Stimulated activated memory B cell treated with anti-CD40 and anti-IgM and Interleukin-4, amounts not matched to agents 10 μg/mL and 1 μg/mL and 100 μg/mL, for 72 hours (primary cell): ENCODE measurements around the gene BGN.

Experiments used
- ATAC-seq: fragments of 150-1000 bp; cut with Tn5 transposase; 2 replicates; pipeline ENCODE4 v1.10.0; 2021
- H3K27ac Mint-ChIP-seq: one replicate; pipeline ENCODE4 v1.8.0; 2022; ENCODE audit warnings: mild to moderate bottlenecking, mixed read lengths
- H3K27me3 Mint-ChIP-seq: one replicate; pipeline ENCODE4 v1.8.0; 2022; ENCODE audit warnings: mixed read lengths
- H3K36me3 Mint-ChIP-seq: one replicate; pipeline ENCODE4 v1.8.0; 2022; ENCODE audit warnings: mixed read lengths
- H3K4me1 Mint-ChIP-seq: one replicate; pipeline ENCODE4 v1.8.0; 2022; ENCODE audit warnings: mixed read lengths
- H3K4me3 Mint-ChIP-seq: one replicate; pipeline ENCODE4 v1.8.0; 2022; ENCODE audit warnings: mild to moderate bottlenecking, moderate library complexity, mixed read lengths
- H3K9me3 Mint-ChIP-seq: one replicate; pipeline ENCODE4 v1.8.0; 2022; ENCODE audit warnings: mixed read lengths

The BGN gene

GRCh38 chrX:153502131-153502530 is 7.4 kb downstream of the BGN start:
- no peaks in the 10 kb centered on the region for H3K9me3 Mint-ChIP-seq
- no peaks in the 10 kb centered on the region for H3K4me1 Mint-ChIP-seq
- H3K27me3 Mint-ChIP-seq, result no peaks in the 10 kb centered on the region
- H3K27ac Mint-ChIP-seq, result no peak overlapping the region
- no peak for ATAC-seq
- no peak overlapping the region for H3K4me3 Mint-ChIP-seq
- no peaks in the 10 kb centered on the region for H3K36me3 Mint-ChIP-seq

DNA sequence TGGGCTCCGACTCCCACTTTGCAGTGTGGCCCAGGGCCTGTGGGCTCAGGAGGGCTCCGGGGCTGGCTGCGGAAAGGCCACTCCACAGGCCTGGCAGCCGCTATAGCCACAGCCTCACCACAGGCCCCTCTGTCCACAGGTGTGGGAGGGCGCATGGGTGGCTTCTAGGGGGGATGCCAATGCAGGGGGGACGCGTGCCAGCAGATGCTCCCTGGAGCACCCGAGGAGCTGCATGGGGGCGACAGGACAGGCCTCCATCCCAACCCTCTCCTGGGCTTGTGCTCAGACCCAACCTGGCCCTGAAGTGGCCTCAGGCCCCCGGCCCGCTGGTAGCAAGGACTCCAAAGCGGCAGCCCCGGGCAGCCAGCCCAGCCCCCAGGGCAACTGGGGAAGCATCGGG is 8.0 kb downstream of the BGN start:
- Mint-ChIP-seq H3K4me3 (no peak overlapping the region), H3K4me1 (peaks cover 4% of the 10 kb centered on the region), H3K27me3 (no peaks in the 10 kb centered on the region), H3K27ac (no peak overlapping the region), H3K9me3 (no peaks in the 10 kb centered on the region), H3K36me3 (no peaks in the 10 kb centered on the region)
- no peak for ATAC-seq

- Mint-ChIP-seq H3K4me3 (no peak overlapping the region), H3K4me1 (peaks cover 7% of the 10 kb centered on the region), H3K27me3 (no peaks in the 10 kb centered on the region), H3K9me3 (no peaks in the 10 kb centered on the region), H3K36me3 (no peaks in the 10 kb centered on the region), H3K27ac (no peak overlapping the region)
- ATAC-seq, result no peak
These were observed 9.8 kb downstream of the BGN start for GRCh38 chrX:153504445-153505016.

DNA sequence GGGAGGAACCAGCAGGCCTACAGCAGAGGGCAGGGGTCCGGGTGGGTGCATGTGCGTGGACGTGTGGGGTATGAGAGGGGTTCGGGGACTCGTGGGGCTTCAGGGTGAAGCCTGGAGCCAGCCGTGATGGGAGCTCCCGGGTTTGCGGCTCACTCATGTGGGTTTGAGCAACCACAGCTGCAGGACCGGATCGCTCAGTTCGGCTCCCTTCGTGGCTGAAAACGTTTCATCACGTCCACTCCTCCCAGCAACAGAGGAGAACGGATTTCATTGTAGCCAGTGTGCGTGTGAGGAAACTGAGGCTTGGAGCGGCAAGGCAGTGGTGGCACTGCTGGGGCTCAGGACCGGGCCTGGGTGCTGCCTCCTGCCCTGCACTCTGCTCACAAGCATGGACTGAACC is 10.6 kb downstream of the BGN start:
- peaks cover 7% of the 10 kb centered on the region for H3K4me1 Mint-ChIP-seq
- H3K4me3 Mint-ChIP-seq, result no peak overlapping the region
- no peaks in the 10 kb centered on the region for H3K36me3 Mint-ChIP-seq
- no peaks in the 10 kb centered on the region for H3K9me3 Mint-ChIP-seq
- no peak for ATAC-seq
- no peak overlapping the region for H3K27ac Mint-ChIP-seq
- H3K27me3 Mint-ChIP-seq, result no peaks in the 10 kb centered on the region

DNA sequence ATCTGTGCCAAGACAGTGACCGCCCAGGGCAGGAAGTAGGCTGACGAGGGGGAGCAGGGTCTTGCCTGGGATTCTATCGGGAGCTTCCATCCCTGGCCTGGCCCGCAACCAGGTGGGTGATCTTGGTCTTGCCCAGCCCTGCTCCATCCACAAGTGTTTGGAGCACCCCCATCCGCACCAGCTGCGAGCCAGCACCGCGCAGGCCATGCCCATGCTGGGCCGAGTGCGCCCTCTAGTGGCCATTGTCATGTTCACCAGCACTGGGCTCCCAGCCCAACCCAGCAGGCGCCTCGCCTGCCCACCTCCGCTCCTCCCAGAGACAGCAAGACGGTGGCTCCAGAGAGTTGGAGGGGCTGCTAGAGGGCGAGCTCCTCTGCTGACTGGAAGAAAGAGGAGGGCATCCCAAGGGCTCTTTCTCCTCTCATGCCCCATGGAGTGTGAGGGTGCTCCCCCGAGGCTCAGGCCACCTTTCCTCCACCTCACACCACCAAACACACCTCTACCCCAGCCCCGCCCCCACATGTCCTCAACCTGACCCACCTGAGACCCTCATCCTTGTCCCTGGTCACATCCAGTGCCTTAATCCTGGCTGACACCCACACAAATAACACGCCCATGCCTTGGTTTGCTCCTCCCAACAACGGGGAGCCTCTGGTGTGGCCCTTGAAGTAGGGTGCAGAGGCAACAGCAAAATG is 12.9 kb downstream of the BGN start:
- no peaks in the 10 kb centered on the region for H3K27me3 Mint-ChIP-seq
- no peak overlapping the region for H3K27ac Mint-ChIP-seq
- no peak overlapping the region for H3K4me3 Mint-ChIP-seq
- ATAC-seq, result peak; percentile 94
- no peaks in the 10 kb centered on the region for H3K9me3 Mint-ChIP-seq
- no peaks in the 10 kb centered on the region for H3K36me3 Mint-ChIP-seq
- peaks cover 7% of the 10 kb centered on the region for H3K4me1 Mint-ChIP-seq

GRCh38 chrX:153509592-153509991 is 14.8 kb downstream of the BGN start:
- Mint-ChIP-seq H3K9me3 (no peaks in the 10 kb centered on the region), H3K27ac (no peak overlapping the region), H3K36me3 (no peaks in the 10 kb centered on the region), H3K4me3 (no peak overlapping the region), H3K4me1 (peaks cover 7% of the 10 kb centered on the region), H3K27me3 (no peaks in the 10 kb centered on the region)
- ATAC-seq, result no peak

DNA sequence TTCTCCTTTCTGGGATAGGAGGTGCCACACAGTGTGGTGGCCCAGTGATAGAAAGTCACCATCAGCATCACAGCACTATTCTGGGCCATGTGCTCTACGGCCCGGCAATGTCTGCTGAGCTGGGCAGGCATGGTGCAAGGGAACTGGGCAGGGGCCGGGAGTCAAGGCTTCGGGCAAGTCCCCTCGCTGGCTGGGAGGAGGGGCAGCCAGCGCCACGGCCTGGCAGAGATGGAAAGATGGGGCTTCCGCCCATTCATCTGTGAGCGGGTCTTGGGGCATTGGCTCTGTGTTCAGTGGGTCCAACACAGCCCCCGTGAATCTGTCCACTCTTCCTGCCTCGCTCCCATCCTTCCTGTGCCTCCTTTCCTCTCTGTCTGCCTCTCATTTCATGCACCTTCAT is 15.6 kb downstream of the BGN start:
- H3K4me1 Mint-ChIP-seq, result peaks cover 7% of the 10 kb centered on the region

DNA sequence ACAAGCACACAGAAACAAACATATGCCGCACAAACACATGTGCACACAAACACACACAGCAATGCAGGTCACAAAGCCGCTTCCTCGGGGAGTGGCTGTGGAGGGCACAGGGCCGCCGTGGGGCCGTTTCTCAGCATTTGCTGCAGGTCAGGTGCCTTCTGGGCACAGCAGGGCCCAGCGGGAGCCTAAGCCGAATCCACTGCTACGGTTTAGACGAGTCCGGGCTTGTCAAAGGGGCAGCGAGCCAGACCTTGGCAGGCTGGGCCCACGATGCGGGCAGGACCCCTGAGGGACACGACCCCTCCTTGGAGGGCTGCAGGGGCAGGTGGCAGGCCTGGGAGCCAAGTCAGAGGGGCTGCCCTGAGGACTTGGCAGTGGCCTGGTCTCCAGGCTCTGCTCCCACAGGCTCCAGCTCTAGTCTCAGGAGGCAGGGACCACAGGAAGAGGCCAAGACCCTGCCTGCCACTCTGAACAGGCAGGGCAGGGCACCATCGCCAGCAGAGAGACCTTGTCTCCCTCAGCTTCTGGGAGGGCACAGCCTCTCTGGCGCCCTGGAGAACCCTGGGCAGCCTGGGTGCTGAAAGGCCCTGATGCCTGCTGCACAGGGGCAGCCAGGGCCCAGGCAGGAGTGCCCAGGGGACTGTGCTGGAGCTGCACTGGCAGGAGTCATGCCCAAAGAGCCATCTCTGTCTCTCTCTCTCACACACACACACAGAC is 17.2 kb downstream of the BGN start:
- Mint-ChIP-seq H3K9me3 (no peaks in the 10 kb centered on the region), H3K36me3 (no peaks in the 10 kb centered on the region), H3K4me1 (peaks cover 7% of the 10 kb centered on the region), H3K27me3 (peaks cover 12% of the 10 kb centered on the region), H3K4me3 (no peak overlapping the region), H3K27ac (no peak overlapping the region)
- no peak for ATAC-seq

More for the DNA sequence above, 15.6 kb downstream of the BGN start:
- H3K9me3 Mint-ChIP-seq, result no peaks in the 10 kb centered on the region
- H3K27me3 Mint-ChIP-seq, result peaks cover under 1% of the 10 kb centered on the region
- H3K27ac Mint-ChIP-seq, result no peak overlapping the region
- no peak overlapping the region for H3K4me3 Mint-ChIP-seq
- no peak for ATAC-seq
- H3K36me3 Mint-ChIP-seq, result no peaks in the 10 kb centered on the region

DNA sequence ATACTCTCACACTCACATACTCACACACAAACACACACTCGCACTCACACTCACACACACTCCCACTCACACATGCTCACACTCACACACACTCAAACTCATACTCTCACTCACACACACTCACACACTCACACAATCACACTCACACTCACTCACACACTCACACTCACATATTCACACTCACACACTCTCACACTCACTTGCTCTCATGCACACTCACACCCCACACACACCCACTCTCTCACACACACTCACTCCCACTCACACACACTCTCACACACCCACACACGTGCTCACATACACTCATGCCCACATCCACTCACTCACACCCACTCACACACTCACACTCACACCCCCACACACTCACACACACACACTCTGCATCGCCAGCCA is 17.7 kb downstream of the BGN start:
- ATAC-seq, result no peak
- no peak overlapping the region for H3K27ac Mint-ChIP-seq
- no peak overlapping the region for H3K4me3 Mint-ChIP-seq
- H3K27me3 Mint-ChIP-seq, result peaks cover 12% of the 10 kb centered on the region
- H3K9me3 Mint-ChIP-seq, result no peaks in the 10 kb centered on the region
- peaks cover 6% of the 10 kb centered on the region for H3K4me1 Mint-ChIP-seq
- no peaks in the 10 kb centered on the region for H3K36me3 Mint-ChIP-seq

DNA sequence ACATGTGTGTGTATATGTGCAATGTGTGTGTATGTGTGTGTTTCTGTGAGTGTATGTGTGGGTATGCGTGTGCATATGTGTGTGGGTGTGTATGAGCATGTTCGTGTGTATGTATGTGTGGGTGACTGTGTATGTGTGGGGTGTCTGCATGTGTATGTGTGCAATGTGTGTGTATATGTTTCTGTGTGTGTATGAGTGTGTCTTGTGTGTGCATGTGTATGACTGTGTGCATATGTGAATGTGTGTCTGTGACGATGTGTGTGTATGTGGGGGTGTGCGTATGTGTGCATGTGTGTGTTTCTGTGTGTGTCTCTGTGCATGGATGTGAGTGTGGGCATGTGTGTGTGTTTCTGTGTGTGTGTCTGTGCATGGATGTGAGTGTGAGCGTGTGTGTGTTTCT is 18.5 kb downstream of the BGN start:
- ATAC-seq, result no peak
- Mint-ChIP-seq H3K4me3 (no peak overlapping the region), H3K9me3 (no peaks in the 10 kb centered on the region), H3K27me3 (peaks cover 15% of the 10 kb centered on the region), H3K36me3 (no peaks in the 10 kb centered on the region), H3K4me1 (no peaks in the 10 kb centered on the region), H3K27ac (no peak overlapping the region)

DNA sequence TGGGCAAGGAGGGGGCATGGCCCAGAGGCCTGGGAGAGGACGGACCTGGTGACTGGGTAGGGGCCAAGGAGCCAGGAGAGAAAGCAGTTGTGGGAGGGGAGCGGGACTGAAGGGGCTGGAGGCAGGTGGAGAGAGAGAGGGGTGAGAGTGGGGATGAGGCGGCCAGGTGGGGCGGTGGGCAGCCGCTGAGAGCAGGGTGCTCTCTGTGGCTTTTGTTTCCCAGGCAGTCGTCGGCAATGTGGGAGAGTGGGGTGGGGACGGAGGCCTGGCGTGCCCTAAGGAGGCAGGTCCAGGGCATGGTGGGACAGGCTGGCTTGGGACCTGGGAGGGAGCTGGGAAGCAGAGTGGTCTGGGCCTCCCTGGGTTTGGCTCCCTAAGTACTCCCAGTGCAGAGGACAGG is 19.5 kb downstream of the BGN start:
- Mint-ChIP-seq H3K4me3 (no peak overlapping the region), H3K27me3 (peaks cover 25% of the 10 kb centered on the region), H3K4me1 (no peaks in the 10 kb centered on the region), H3K36me3 (no peaks in the 10 kb centered on the region), H3K9me3 (no peaks in the 10 kb centered on the region), H3K27ac (no peak overlapping the region)
- ATAC-seq, result no peak

- Mint-ChIP-seq H3K27ac (no peak overlapping the region), H3K9me3 (no peaks in the 10 kb centered on the region), H3K4me3 (no peak overlapping the region), H3K4me1 (no peaks in the 10 kb centered on the region), H3K36me3 (no peaks in the 10 kb centered on the region), H3K27me3 (peaks cover 27% of the 10 kb centered on the region)
- ATAC-seq, result no peak
These were observed 20.7 kb downstream of the BGN start for GRCh38 chrX:153515435-153515834.

DNA sequence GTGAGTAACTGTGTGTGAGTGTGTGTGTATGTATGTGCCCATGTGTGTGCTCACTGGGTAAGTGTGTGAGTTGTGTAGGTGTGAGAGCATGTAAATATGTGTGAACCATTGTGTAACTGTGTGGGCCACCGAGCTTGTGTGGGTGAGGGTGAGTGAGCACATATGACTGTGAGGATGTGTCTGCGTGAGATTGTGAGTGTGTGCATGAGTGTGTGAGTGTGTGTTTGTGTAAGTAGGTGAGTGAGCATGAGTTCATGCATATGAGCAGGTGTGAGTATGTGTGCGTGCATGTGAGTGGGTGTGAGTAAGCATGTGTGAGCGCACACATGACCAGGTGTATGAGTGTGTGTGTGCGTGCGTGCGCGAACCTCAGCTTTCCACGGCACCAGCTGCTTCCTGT is 21.3 kb downstream of the BGN start:
- H3K36me3 Mint-ChIP-seq, result no peaks in the 10 kb centered on the region
- H3K27me3 Mint-ChIP-seq, result peaks cover 27% of the 10 kb centered on the region
- H3K4me3 Mint-ChIP-seq, result no peak overlapping the region
- no peaks in the 10 kb centered on the region for H3K4me1 Mint-ChIP-seq
- H3K9me3 Mint-ChIP-seq, result no peaks in the 10 kb centered on the region
- no peak for ATAC-seq
- no peak overlapping the region for H3K27ac Mint-ChIP-seq

GRCh38 chrX:153517423-153517822 is 22.6 kb downstream of the BGN start, which contains the start of gene ATP2B3:
Gene ATP2B3, plus strand, starts transcription at chrX:153517642. Its CDS starts 18,606 bp downstream, at chrX:153536248.
- no peak for ATAC-seq

GRCh38 chrX:153517946-153518834 is 23.4 kb downstream of the BGN start:
- ATAC-seq, result no peak
- no peak overlapping the region for H3K27ac Mint-ChIP-seq
- H3K36me3 Mint-ChIP-seq, result no peaks in the 10 kb centered on the region
- peaks cover 5% of the 10 kb centered on the region for H3K4me1 Mint-ChIP-seq
- H3K4me3 Mint-ChIP-seq, result no peak overlapping the region
- H3K9me3 Mint-ChIP-seq, result no peaks in the 10 kb centered on the region
- H3K27me3 Mint-ChIP-seq, result peaks cover 35% of the 10 kb centered on the region

More at GRCh38 chrX:153517423-153517822, 22.6 kb downstream of the BGN start, which contains the start of gene ATP2B3:
- Mint-ChIP-seq H3K9me3 (no peaks in the 10 kb centered on the region), H3K4me1 (peaks cover 5% of the 10 kb centered on the region), H3K27me3 (peaks cover 35% of the 10 kb centered on the region), H3K27ac (no peak within 1 kb of the TSS), H3K36me3 (no peaks in the 10 kb centered on the region), H3K4me3 (no peak within 1 kb of the TSS)
